Esophagus muscularis mucosa (tissue), 4 donors: ENCODE results near the gene RAB18. TPM values are rescaled to one million over a fixed set of nuclear protein-coding genes. Genes with fewer than 3 reads are reported as not detected.
"Not testable (repeated sequence)": the region's sequence is repeated elsewhere in the genome, so short reads cannot be mapped to it uniquely, and the experiment has no call there.

Source experiments
- DNase-seq: peaks from one replicate; pipeline ENCODE4 v3.0.0-alpha.2; 2017; ENCODE audit errors: extremely low spot score
- H3K27ac ChIP-seq, 4 donors: fragments of 200-600 bp; sonication (generic); replicated peaks in 1 of 4; 1 replicate in 3 of 4; 2 replicates in 1 of 4; pipeline ENCODE4 v1.5.1; 2016 to 2019; ENCODE audit warnings: mild to moderate bottlenecking in 1 of 4
- H3K27me3 ChIP-seq, 4 donors: fragments of 200-600 bp; sonication (generic); one replicate each; pipeline versions ENCODE4 v1.5.1 to v1.6.0; 2016 to 2019
- H3K36me3 ChIP-seq, 4 donors: fragments of 200-600 bp; sonication (generic); one replicate each; pipeline ENCODE4 v1.5.1; 2016 to 2019
- H3K4me1 ChIP-seq, 4 donors: fragments of 200-600 bp; sonication (generic); one replicate each; pipeline ENCODE4 v1.5.1; 2016 to 2019
- H3K4me3 ChIP-seq, 4 donors: fragments of 200-600 bp; sonication (generic); 1 replicate in 2 of 4; 2 replicates in 2 of 4; pipeline ENCODE4 v1.5.1; 2016 to 2019; ENCODE audit warnings: mild to moderate bottlenecking in 4 of 4, moderate library complexity in 1 of 4
- H3K9me3 ChIP-seq, 4 donors: fragments of 200-600 bp; sonication (generic); 1 replicate in 3 of 4; 2 replicates in 1 of 4; pipeline ENCODE4 v1.5.1; 2016 to 2019
- EP300 ChIP-seq: sonication (generic); formaldehyde crosslinking; IDR thresholded peaks from one replicate; pipeline ENCODE4 v1.6.1; 2017; ENCODE audit warnings: antibody characterized with exemption
- POLR2A ChIP-seq: fragments of 450-650 bp; IDR thresholded peaks from one replicate; pipeline ENCODE4 v1.6.1; 2017; ENCODE audit warnings: antibody characterized with exemption, moderate library complexity, mild to moderate bottlenecking, low read depth
- POLR2AphosphoS5 ChIP-seq, 2 donors: sonication (generic); formaldehyde crosslinking; IDR thresholded peaks; one replicate each; pipeline ENCODE4 v1.6.1; 2017; ENCODE audit warnings: antibody characterized with exemption in 2 of 2
- WGBS: methylation state at CpG from one replicate; pipeline ENCODE4 v1.1.5; 2018; 5-methylcytosine and 5-hydroxymethylcytosine counted together
- intact Hi-C: fragments of 100-400 bp; cut with DNase I; formaldehyde crosslinking; loops from one replicate; pipeline ENCODE4 v1.15.1; 2023
- total RNA-seq, 4 donors: library from RNA; depleted of rRNA; stranded (reverse); fragments of >200 nt; gene quantifications; one replicate each; pipeline versions ENCODE4 v1.1.0 to v1.2.1, GENCODE V29; 2016
- TF ChIP-seq, protein P1 (sequence below), 3 experiments: fragments of 200-600 bp in 2 of 3; fragments of 450-650 bp in 1 of 3; sonication (generic) in 2 of 3; IDR thresholded peaks; one replicate each; pipeline ENCODE4 v1.5.1; 2017 to 2019; ENCODE audit warnings: antibody characterized with exemption in 3 of 3, mild to moderate bottlenecking in 2 of 3, moderate library complexity in 1 of 3

RAB18 gene
- total RNA-seq, 4 donors from 2014 or later: 37.1 to 51.7 (median 42.6) TPM

DNA sequence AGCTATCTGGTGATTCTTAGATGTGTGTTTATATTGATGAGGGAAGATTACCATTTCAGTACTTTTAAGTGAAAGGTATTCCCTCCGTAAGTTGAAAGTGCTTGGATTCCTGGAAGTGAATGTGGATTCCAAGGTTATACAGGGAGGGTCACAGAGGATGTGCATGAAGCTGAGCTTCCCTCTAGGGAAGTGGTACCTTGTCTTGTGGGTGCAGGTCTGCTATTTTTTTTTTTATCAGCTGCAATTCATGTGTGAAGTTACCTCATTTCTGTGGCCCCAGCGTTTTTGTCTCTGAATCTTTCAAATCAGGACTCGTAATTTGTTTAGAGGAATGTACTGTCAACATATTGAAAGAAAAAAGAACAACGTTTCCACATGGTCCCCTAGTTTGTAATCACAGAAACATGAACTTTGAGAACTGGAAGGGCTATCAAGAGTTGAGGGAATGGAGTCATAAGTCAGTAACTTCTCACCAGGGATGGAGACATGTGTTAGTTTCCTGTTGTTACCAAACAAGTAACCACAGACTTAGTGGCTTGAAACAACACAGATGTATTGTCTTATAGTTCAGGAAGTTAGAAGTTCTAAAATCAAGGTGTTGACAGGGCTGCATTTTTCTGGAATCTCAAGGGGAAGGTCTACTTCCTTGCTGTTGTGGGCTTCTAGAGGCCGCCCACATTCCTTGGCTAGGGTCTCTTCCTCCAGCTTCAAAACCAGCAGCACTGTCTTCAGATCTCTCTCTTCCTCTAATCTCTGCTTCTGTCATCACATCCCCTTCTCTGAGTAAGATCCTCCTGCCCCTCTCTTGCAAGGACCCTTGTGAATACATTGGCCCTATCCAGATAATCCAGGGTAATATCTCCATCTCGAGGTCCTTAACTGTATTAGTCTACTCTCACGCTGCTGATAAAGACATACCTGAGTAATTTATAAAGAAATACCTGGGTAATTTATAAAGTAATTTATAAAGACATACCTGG lies 64.4 kb downstream of the RAB18 start:
- no peak for TF ChIP-seq EP300
- TF ChIP-seq, protein P1, sequence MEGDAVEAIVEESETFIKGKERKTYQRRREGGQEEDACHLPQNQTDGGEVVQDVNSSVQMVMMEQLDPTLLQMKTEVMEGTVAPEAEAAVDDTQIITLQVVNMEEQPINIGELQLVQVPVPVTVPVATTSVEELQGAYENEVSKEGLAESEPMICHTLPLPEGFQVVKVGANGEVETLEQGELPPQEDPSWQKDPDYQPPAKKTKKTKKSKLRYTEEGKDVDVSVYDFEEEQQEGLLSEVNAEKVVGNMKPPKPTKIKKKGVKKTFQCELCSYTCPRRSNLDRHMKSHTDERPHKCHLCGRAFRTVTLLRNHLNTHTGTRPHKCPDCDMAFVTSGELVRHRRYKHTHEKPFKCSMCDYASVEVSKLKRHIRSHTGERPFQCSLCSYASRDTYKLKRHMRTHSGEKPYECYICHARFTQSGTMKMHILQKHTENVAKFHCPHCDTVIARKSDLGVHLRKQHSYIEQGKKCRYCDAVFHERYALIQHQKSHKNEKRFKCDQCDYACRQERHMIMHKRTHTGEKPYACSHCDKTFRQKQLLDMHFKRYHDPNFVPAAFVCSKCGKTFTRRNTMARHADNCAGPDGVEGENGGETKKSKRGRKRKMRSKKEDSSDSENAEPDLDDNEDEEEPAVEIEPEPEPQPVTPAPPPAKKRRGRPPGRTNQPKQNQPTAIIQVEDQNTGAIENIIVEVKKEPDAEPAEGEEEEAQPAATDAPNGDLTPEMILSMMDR (IDR thresholded peaks at IDR 0.05): no peak
- H3K36me3 ChIP-seq: no peaks in the 10 kb centered on the region
- H3K9me3 ChIP-seq: no peaks in the 10 kb centered on the region
- no peaks in the 10 kb centered on the region for H3K4me1 ChIP-seq
- no peak for DNase-seq
- H3K4me3 ChIP-seq: no peak overlapping the region
- no peak overlapping the region for H3K27ac ChIP-seq
- 80% methylated on average over 7 of the region's 7 CpGs for WGBS
- no peaks in the 10 kb centered on the region for H3K27me3 ChIP-seq
- intact Hi-C loops: no loop called here

DNA sequence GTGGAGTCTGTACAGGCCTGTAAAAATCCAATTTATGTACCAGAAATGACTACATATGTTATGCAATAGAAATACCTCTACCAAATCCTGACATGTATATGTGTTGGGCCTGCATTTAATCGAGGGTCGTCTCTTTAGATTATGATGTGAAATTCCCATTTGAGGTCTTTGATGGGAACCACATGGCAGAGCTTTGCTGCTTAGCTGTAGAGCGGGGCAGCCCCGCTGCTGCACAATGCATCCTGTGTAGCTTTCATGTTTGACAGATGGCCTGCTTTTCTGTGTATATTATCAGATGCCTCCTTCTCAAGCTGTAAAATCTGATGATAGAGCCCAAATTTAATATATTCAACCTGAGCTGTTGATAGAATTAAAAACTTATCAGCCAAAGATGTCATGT lies 65.8 kb downstream of the RAB18 start:
- Histone ChIP-seq H3K4me3 (no peak overlapping the region), H3K9me3 (no peaks in the 10 kb centered on the region), H3K27ac (no peak overlapping the region), H3K36me3 (no peaks in the 10 kb centered on the region), H3K4me1 (no peaks in the 10 kb centered on the region), H3K27me3 (no peaks in the 10 kb centered on the region)
- WGBS: 75% methylated on average over 4 of the region's 4 CpGs
- no peak for TF ChIP-seq EP300
- DNase-seq: no peak
- intact Hi-C loops: no loop called here

- H3K27ac ChIP-seq, H3K4me1 ChIP-seq, H3K4me3 ChIP-seq, intact Hi-C loops, H3K9me3 ChIP-seq, H3K27me3 ChIP-seq, H3K36me3 ChIP-seq, DNase-seq: not testable (repeated sequence)
- 81% methylated on average over 5 of the region's 5 CpGs for WGBS
These were observed 72.9 kb downstream of the RAB18 start for GRCh38 chr10:27577038-27577437.

- no peak for DNase-seq
- Histone ChIP-seq H3K4me3 (no peak overlapping the region), H3K4me1 (no peaks in the 10 kb centered on the region), H3K36me3 (no peaks in the 10 kb centered on the region), H3K27ac (no peak overlapping the region), H3K9me3 (no peaks in the 10 kb centered on the region), H3K27me3 (no peaks in the 10 kb centered on the region)
- TF ChIP-seq POLR2AphosphoS5 (IDR thresholded peaks at IDR 0.05): no peak
- no peak for TF ChIP-seq EP300
- TF ChIP-seq POLR2A: no peak
- TF ChIP-seq, protein P1 (IDR thresholded peaks at IDR 0.05): no peak
- intact Hi-C loops: no loop called here
- 66% methylated on average over 4 of the region's 4 CpGs for whole genome bisulfite sequencing
These were observed 74.2 kb downstream of the RAB18 start for GRCh38 chr10:27578316-27578715.

GRCh38 chr10:27581225-27581624 lies 77.1 kb downstream of the RAB18 start:
- Histone ChIP-seq H3K9me3 (no peaks in the 10 kb centered on the region), H3K4me1 (no peaks in the 10 kb centered on the region), H3K4me3 (no peak overlapping the region), H3K27ac (no peak overlapping the region), H3K36me3 (no peaks in the 10 kb centered on the region), H3K27me3 (no peaks in the 10 kb centered on the region)
- intact Hi-C loops: no loop called here
- 85% methylated on average over 4 of the region's 4 CpGs for WGBS
- DNase-seq: no peak
- no peak for TF ChIP-seq EP300
- TF ChIP-seq POLR2AphosphoS5 (IDR thresholded peaks at IDR 0.05): no peak
- TF ChIP-seq POLR2A: no peak
- TF ChIP-seq, protein P1 (IDR thresholded peaks at IDR 0.05): no peak

DNA sequence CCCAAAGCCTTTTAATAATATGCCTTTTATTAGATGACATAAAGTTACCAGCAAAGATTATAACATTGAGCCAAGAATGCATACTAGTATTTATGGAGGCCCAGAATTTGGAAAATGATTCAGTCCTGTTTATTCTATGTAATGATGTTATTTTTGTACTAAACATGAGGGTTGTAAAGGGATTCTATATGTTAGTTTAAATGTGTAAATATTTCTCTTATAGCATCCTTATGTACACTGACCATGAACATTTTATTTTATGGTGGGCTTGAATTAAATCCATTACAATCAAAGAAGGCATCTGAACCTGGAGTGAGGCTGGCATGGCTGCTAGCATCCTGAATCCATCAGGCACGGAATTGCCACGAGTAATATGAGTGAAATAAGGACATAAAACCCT lies 80.2 kb downstream of the RAB18 start:
- WGBS: 97% methylated on average over 2 of the region's 2 CpGs
- Histone ChIP-seq H3K27ac (no peak overlapping the region), H3K4me1 (no peaks in the 10 kb centered on the region), H3K9me3 (no peaks in the 10 kb centered on the region), H3K27me3 (no peaks in the 10 kb centered on the region), H3K4me3 (no peak overlapping the region), H3K36me3 (no peaks in the 10 kb centered on the region)
- TF ChIP-seq, protein P1 (IDR thresholded peaks at IDR 0.05): no peak
- TF ChIP-seq POLR2A (no peak), POLR2AphosphoS5 (IDR thresholded peaks at IDR 0.05) (no peak), EP300 (no peak)
- intact Hi-C loops: no loop called here
- DNase-seq: no peak
